Loucy (cell line): Measurements from ENCODE around the gene CFAP251.

ENCODE experiments used
- CTCF ChIP-seq: fragments of 200-600 bp; sonication (generic); conservative IDR thresholded peaks from 2 replicates; pipeline ENCODE4 v1.5.1; 2014; ENCODE audit warnings: mild to moderate bottlenecking, antibody characterized with exemption, low read length
- EZH2phosphoT487 ChIP-seq: fragments of 200-600 bp; IDR thresholded peaks from 2 replicates; pipeline ENCODE4 v1.6.1; 2018; ENCODE audit warnings: antibody characterized with exemption, mild to moderate bottlenecking, moderate library complexity, borderline replicate concordance

DNA sequence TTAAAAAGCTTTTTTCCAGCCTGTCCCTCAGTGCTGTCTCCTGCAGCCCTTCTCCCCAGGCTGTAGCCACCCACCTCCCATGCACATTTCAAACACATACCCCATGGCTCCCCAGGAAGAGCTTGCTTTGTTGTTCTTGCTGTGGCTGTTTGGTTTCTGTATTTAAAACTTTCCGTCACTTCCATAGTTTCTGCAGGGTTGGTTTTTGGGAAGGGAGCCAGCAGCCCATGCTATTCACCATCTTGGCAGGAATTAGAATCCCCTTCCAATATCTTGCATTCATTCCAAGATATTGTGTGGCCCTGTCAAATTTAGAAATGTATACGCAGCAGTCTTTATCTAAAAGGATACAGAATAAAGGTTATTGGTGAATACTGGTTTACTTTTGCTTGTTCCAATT lies 29.6 kb downstream of the CFAP251 start:
- TF ChIP-seq CTCF (no peak), EZH2phosphoT487 (no peak)
